MG63 (cell line): ENCODE data around the gene GSK3A. TPM values are rescaled to one million over a fixed set of nuclear protein-coding genes. Genes with fewer than 3 reads are reported as not detected.

Source experiments
- DNase-seq: peaks from one replicate; pipeline ENCODE4 v3.0.0-alpha.2; 2020
- H3K27me3 ChIP-seq: fragments of 250-450 bp; sonication (Bioruptor Pico); 2 replicates; pipeline ENCODE4 v1.5.1; 2020; ENCODE audit warnings: mild to moderate bottlenecking, moderate library complexity
- H3K36me3 ChIP-seq: fragments of 250-450 bp; sonication (Bioruptor Pico); 2 replicates; pipeline ENCODE4 v1.5.1; 2020; ENCODE audit warnings: mild to moderate bottlenecking, moderate library complexity
- H3K4me3 ChIP-seq: fragments of 250-450 bp; sonication (Bioruptor Pico); 2 replicates; pipeline ENCODE4 v1.5.1; 2020; ENCODE audit warnings: mild to moderate bottlenecking, moderate library complexity
- H3K9me3 ChIP-seq: fragments of 250-450 bp; sonication (Bioruptor Pico); 2 replicates; pipeline ENCODE4 v1.5.1; 2020; ENCODE audit warnings: mild to moderate bottlenecking, moderate library complexity
- total RNA-seq: library from RNA; depleted of rRNA; stranded (reverse); fragments of >200 nt; shearing (Covaris generic); gene quantifications from 2 replicates; pipeline ENCODE4 v1.2.3, GENCODE V29; 2014; ENCODE audit warnings: low replicate concordance; rRNA removed

Gene GSK3A
- total RNA-seq, 1 experiment from 2014 or later, result 27.3 TPM

GRCh38 chr19:42185277-42185676 is 57.1 kb downstream of the GSK3A start:
- peak; percentile 42 for DNase-seq
- H3K36me3 ChIP-seq, result no peaks in the 10 kb centered on the region
- no peak overlapping the region for H3K4me3 ChIP-seq
- no peaks in the 10 kb centered on the region for H3K9me3 ChIP-seq
- H3K27me3 ChIP-seq, result no peaks in the 10 kb centered on the region; the same call in 1 of the 2 replicates

GRCh38 chr19:42184401-42184861 is 58.0 kb downstream of the GSK3A start:
- H3K36me3 ChIP-seq, result no peaks in the 10 kb centered on the region
- no peak overlapping the region for H3K4me3 ChIP-seq
- peaks cover 6% of the 10 kb centered on the region for H3K27me3 ChIP-seq
- peak; percentile 91 for DNase-seq
- H3K9me3 ChIP-seq, result no peaks in the 10 kb centered on the region

Other genes starting within 250 kb of the GSK3A start
- gene ATP1A3, start 248.4 kb downstream of the GSK3A start, total RNA-seq, result not detected in 2 replicates
- not detected in 2 replicates for gene GRIK5, start 172.4 kb downstream of the GSK3A start, total RNA-seq
- gene ZNF574, start 166.4 kb downstream of the GSK3A start, total RNA-seq, result 18.8 and 20.4 TPM in 2 replicates
- not detected in 2 replicates for gene POU2F2, start 110.2 kb downstream of the GSK3A start, total RNA-seq
- 26.3 and 42.9 TPM in 2 replicates for gene DEDD2, start 24.9 kb downstream of the GSK3A start, total RNA-seq
- gene ZNF526, start 22.3 kb downstream of the GSK3A start, total RNA-seq, result 8.5 and 12.8 TPM in 2 replicates
- gene ERF, start 12.5 kb upstream of the GSK3A start, total RNA-seq, result 78.3 and 168 TPM in 2 replicates
- gene CIC, start 26.6 kb upstream of the GSK3A start, total RNA-seq, result 5.9 and 15.8 TPM in 2 replicates
- gene PRR19, start 59.5 kb upstream of the GSK3A start, total RNA-seq, result 0.13 and 0.76 TPM in 2 replicates
- gene PAFAH1B3, start 60.0 kb upstream of the GSK3A start, total RNA-seq, result 80.0 and 88.3 TPM in 2 replicates
- 0.86 TPM in 1 of 2 replicates, not detected in the other for gene TMEM145, start 70.7 kb upstream of the GSK3A start, total RNA-seq
- 14.8 and 26.7 TPM in 2 replicates for gene MEGF8, start 83.0 kb upstream of the GSK3A start, total RNA-seq
- not detected in 2 replicates for gene CNFN, start 147.7 kb upstream of the GSK3A start, total RNA-seq
- not detected in 2 replicates for gene LIPE, start 184.8 kb upstream of the GSK3A start, total RNA-seq
- gene CXCL17, start 200.3 kb upstream of the GSK3A start, total RNA-seq, result not detected in 2 replicates